ENCODE measurements around the gene ZNF365.
A peak's percentile ranks its signal among the peaks of the same experiment; 100 is the strongest.

The ZNF365 gene

DNA sequence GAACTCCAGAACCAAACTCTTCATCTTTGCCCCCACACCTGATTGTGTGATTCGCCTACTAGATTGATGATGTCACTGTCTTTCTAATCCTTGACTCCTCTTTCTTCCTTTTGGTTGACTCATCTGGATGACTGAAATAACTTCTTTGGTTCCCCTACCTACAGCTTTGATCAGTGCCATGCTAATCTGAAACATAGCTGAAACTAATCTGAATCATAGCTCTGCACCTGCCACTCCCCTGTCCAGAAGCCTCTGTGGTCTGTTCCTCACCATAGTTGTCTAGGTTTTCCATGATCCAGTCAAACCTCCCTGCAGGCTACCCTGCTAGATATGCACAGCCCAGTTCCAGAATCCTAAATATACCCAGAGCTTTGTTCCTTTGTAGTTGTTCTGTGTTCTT lies 51.9 kb downstream of the ZNF365 start:
- no peak for DNase-seq

- no peak for DNase-seq
Measured at GRCh38 chr10:62426600-62426999, 52.4 kb downstream of the ZNF365 start.

- DNase-seq, result no peak
Measured at GRCh38 chr10:62430881-62431280, 56.7 kb downstream of the ZNF365 start.

- DNase-seq, result no peak
Measured at GRCh38 chr10:62433181-62433692, 59.1 kb downstream of the ZNF365 start.

GRCh38 chr10:62433901-62434300 lies 59.7 kb downstream of the ZNF365 start:
- no peak for DNase-seq

GRCh38 chr10:62437696-62438095 lies 63.5 kb downstream of the ZNF365 start:
- DNase-seq, result peak; percentile 72

GRCh38 chr10:62442006-62442405 lies 67.8 kb downstream of the ZNF365 start:
- no peak for DNase-seq

GRCh38 chr10:62442894-62443669 lies 68.9 kb downstream of the ZNF365 start:
- no peak for DNase-seq

GRCh38 chr10:62443866-62444265 lies 69.7 kb downstream of the ZNF365 start:
- no peak for DNase-seq

DNA sequence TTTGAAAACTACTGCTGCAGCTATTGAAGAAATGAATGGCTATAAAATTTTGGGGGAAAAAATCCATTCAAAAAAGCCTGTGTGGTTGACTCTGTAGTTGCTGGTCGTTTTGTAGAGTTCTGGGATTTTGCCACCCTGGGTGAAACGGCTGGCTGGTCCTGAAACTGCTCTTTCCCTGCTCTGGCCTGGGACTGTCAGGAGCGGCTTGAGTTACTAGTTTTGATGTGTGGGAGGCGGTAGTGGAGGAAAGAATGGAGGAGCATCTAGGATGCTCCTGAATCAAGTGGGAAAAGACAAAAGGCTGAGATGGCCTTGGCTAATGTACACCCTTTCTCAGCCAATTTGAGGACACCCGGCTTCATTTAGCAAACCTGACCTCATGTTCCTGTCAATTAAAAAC lies 72.5 kb downstream of the ZNF365 start:
- DNase-seq, result no peak

GRCh38 chr10:62450912-62451610 lies 76.9 kb downstream of the ZNF365 start:
- DNase-seq, result no peak

DNA sequence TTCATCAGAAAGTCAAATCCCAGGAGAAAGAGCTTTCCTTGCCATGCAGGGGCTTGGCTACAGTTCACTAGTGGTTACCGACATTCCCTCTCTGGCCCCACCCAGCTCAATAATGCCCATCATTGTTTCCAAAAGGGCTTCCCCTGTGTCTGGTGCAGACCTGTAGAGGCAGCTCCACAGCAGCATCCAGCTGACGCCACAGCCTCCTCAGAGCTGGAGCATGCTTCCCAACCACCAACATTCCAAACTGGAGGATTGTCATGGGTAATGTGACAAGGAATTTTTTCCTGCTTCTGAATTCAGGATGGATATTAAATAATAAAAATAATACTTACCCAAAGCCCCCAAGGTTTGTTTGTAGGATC lies 77.4 kb downstream of the ZNF365 start:
- DNase-seq, result no peak
